ENCODE data around the gene METTL23.

METTL23 gene

GRCh38 chr17:76704805-76705204 is 21.8 kb upstream of the METTL23 start:
- no peak for TF ChIP-seq TAF1 (IDR thresholded peaks at IDR 0.05; ENCODE audit: borderline replicate concordance, insufficient read depth, low read length)
- TF ChIP-seq SIN3A (IDR thresholded peaks at IDR 0.05; ENCODE audit: borderline replicate concordance, insufficient read depth, low read length), result no peak
- TF ChIP-seq REST (IDR thresholded peaks at IDR 0.05; ENCODE audit: insufficient read depth in 1 of 2, low read depth in 2 of 2, low read length in 2 of 2), result no peak
- TF ChIP-seq POLR2AphosphoS5 (IDR thresholded peaks at IDR 0.05; ENCODE audit: low read depth, low read length), result no peak
- TF ChIP-seq FOXP2 (optimal IDR thresholded peaks at IDR 0.05; ENCODE audit: borderline replicate concordance, extremely low read depth, extremely low read length, insufficient read depth), result no peak

GRCh38 chr17:76706817-76707216 is 19.8 kb upstream of the METTL23 start:
- TF ChIP-seq REST (IDR thresholded peaks at IDR 0.05; ENCODE audit: insufficient read depth in 1 of 2, low read depth in 2 of 2, low read length in 2 of 2) (no peak), POLR2AphosphoS5 (IDR thresholded peaks at IDR 0.05; ENCODE audit: low read depth, low read length) (no peak), TAF1 (IDR thresholded peaks at IDR 0.05; ENCODE audit: borderline replicate concordance, insufficient read depth, low read length) (no peak), SIN3A (IDR thresholded peaks at IDR 0.05; ENCODE audit: borderline replicate concordance, insufficient read depth, low read length) (no peak), FOXP2 (optimal IDR thresholded peaks at IDR 0.05; ENCODE audit: borderline replicate concordance, extremely low read depth, extremely low read length, insufficient read depth) (no peak)

GRCh38 chr17:76707985-76708807 is 18.4 kb upstream of the METTL23 start:
- no peak for TF ChIP-seq FOXP2 (optimal IDR thresholded peaks at IDR 0.05; ENCODE audit: borderline replicate concordance, extremely low read depth, extremely low read length, insufficient read depth)
- TF ChIP-seq POLR2AphosphoS5 (IDR thresholded peaks at IDR 0.05; ENCODE audit: low read depth, low read length), result no peak
- no peak for TF ChIP-seq REST (IDR thresholded peaks at IDR 0.05; ENCODE audit: insufficient read depth in 1 of 2, low read depth in 2 of 2, low read length in 2 of 2)
- TF ChIP-seq TAF1 (IDR thresholded peaks at IDR 0.05; ENCODE audit: borderline replicate concordance, insufficient read depth, low read length), result no peak
- no peak for TF ChIP-seq SIN3A (IDR thresholded peaks at IDR 0.05; ENCODE audit: borderline replicate concordance, insufficient read depth, low read length)

GRCh38 chr17:76709077-76709950 is 17.3 kb upstream of the METTL23 start:
- TF ChIP-seq FOXP2 (optimal IDR thresholded peaks at IDR 0.05; ENCODE audit: borderline replicate concordance, extremely low read depth, extremely low read length, insufficient read depth) (no peak), SIN3A (IDR thresholded peaks at IDR 0.05; ENCODE audit: borderline replicate concordance, insufficient read depth, low read length) (peak; percentile 59; the same call in 1 of the 2 replicates), REST (IDR thresholded peaks at IDR 0.05; ENCODE audit: insufficient read depth in 1 of 2, low read depth in 2 of 2, low read length in 2 of 2) (no peak), POLR2AphosphoS5 (IDR thresholded peaks at IDR 0.05; ENCODE audit: low read depth, low read length) (no peak), TAF1 (IDR thresholded peaks at IDR 0.05; ENCODE audit: borderline replicate concordance, insufficient read depth, low read length) (no peak)

Measured in PFSK-1 (cell line).